Measurements from ENCODE around the gene DNM3. TPM values are rescaled to one million over a fixed set of nuclear protein-coding genes. Genes with fewer than 3 reads are reported as not detected.

Gene DNM3
- total and polyA plus RNA-seq, 2 of the 8 experiments (the other 6 are each of a cell fraction or from before 2014, with no cell fraction given): 2.0 to 8.5 TPM

DNA sequence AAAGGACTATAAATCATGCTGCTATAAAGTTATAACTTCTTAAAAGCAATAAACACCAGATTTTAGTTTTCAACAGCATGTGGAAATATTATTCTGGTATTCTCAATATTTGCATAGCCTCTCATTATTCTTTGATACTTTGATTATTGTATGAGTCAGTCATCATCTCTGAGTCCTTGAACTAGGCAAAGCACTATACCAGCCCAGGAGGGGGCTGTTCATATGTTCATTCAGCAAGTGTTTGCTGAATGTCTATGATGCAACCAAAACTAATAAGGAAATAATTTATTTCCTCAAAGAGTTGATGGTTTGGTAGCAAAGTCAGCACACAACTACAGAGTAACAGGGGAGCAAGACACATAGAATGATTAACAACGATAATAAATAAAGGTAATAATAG is 403.6 kb downstream of the DNM3 start (continued):
- no peak for TF ChIP-seq CHD1 (IDR thresholded peaks at IDR 0.05; ENCODE audit: low read depth, low read length)
- TF ChIP-seq RFX5 (IDR thresholded peaks at IDR 0.05; ENCODE audit: borderline replicate concordance, low read depth, low read length): no peak
- TF ChIP-seq TCF12 (IDR thresholded peaks at IDR 0.05; ENCODE audit: low read depth, low read length): no peak
- no peak for TF ChIP-seq POLR2AphosphoS5 (IDR thresholded peaks at IDR 0.05; ENCODE audit: low read depth, low read length)

Measured in H1 (cell line).